Astrocyte (in vitro differentiated cells and primary cell): Measurements from ENCODE around the gene PTPN1. TPM values are rescaled to one million over a fixed set of nuclear protein-coding genes. Genes with fewer than 3 reads are reported as not detected.

Source experiments
- DNase-seq: peaks from one replicate; pipeline ENCODE4 v3.0.0-alpha.2; 2010; ENCODE audit warnings: low read depth
- FAIRE-seq: peaks from 2 replicates; lab custom pipeline; 2011; peaks lifted over from hg19 to GRCh38; lab: Jason Lieb, UNC
- H2AFZ ChIP-seq: 2 replicates; pipeline ENCODE4 v1.6.0; 2012; ENCODE audit warnings: low read depth, low read length, inconsistent platforms
- H3K27ac ChIP-seq: 2 replicates; pipeline ENCODE4 v1.5.1; 2011; ENCODE audit warnings: low read depth, low read length, inconsistent platforms
- H3K27me3 ChIP-seq: 2 replicates; pipeline ENCODE4 v1.6.0; 2011; ENCODE audit warnings: low read length, inconsistent platforms; ENCODE audit not compliant: insufficient read depth
- H3K36me3 ChIP-seq: 2 replicates; pipeline ENCODE4 v1.5.1; 2011; ENCODE audit warnings: low read length, inconsistent platforms; ENCODE audit not compliant: insufficient read depth
- H3K4me1 ChIP-seq: 2 replicates; pipeline ENCODE4 v1.5.1; 2011; ENCODE audit warnings: low read length, inconsistent platforms; ENCODE audit not compliant: insufficient read depth
- H3K4me2 ChIP-seq: 2 replicates; pipeline ENCODE4 v1.6.0; 2012; ENCODE audit warnings: low read length, inconsistent platforms
- H3K4me3 ChIP-seq: 2 replicates; pipeline ENCODE4 v1.5.1; 2011; ENCODE audit warnings: low read depth, mild to moderate bottlenecking, low read length, inconsistent platforms; ENCODE audit not compliant: insufficient read depth
- H3K79me2 ChIP-seq: 2 replicates; pipeline ENCODE4 v1.6.0; 2012; ENCODE audit warnings: mild to moderate bottlenecking, low read length, inconsistent platforms; ENCODE audit not compliant: insufficient read depth
- H3K9ac ChIP-seq: 2 replicates; pipeline ENCODE4 v1.6.0; 2012; ENCODE audit warnings: mild to moderate bottlenecking, low read length, inconsistent platforms
- H3K9me3 ChIP-seq: 2 replicates; pipeline ENCODE4 v1.5.1; 2012; ENCODE audit warnings: low read depth, mild to moderate bottlenecking, low read length, inconsistent platforms; ENCODE audit not compliant: insufficient read depth
- H4K20me1 ChIP-seq: 2 replicates; pipeline ENCODE4 v1.6.0; 2012; ENCODE audit warnings: low read length, inconsistent platforms; ENCODE audit not compliant: insufficient read depth
- H3K27ac Mint-ChIP-seq: one replicate; pipeline ENCODE4 v1.8.0; 2021; ENCODE audit warnings: mild to moderate bottlenecking, mixed read lengths; ENCODE audit not compliant: unreplicated experiment
- H3K27me3 Mint-ChIP-seq: one replicate; pipeline ENCODE4 v1.8.0; 2021; ENCODE audit warnings: low read depth, mixed read lengths; ENCODE audit not compliant: unreplicated experiment
- H3K36me3 Mint-ChIP-seq: one replicate; pipeline ENCODE4 v1.8.0; 2021; ENCODE audit warnings: low read depth, mixed read lengths; ENCODE audit not compliant: unreplicated experiment
- H3K4me1 Mint-ChIP-seq: one replicate; pipeline ENCODE4 v1.8.0; 2021; ENCODE audit warnings: low read depth, mixed read lengths; ENCODE audit not compliant: unreplicated experiment
- H3K4me3 Mint-ChIP-seq: one replicate; pipeline ENCODE4 v1.8.0; 2021; ENCODE audit warnings: mild to moderate bottlenecking, moderate library complexity, mixed read lengths; ENCODE audit not compliant: unreplicated experiment
- H3K9me3 Mint-ChIP-seq: one replicate; pipeline ENCODE4 v1.8.0; 2021; ENCODE audit warnings: mild to moderate bottlenecking, mixed read lengths; ENCODE audit not compliant: unreplicated experiment
- EZH2 ChIP-seq: IDR thresholded peaks from 2 replicates; pipeline ENCODE4 v1.6.1; 2012; ENCODE audit warnings: mild to moderate bottlenecking, low read length, inconsistent platforms; ENCODE audit not compliant: insufficient read depth
- total RNA-seq: library from RNA; stranded (reverse); gene quantifications from 2 replicates; pipeline ENCODE4 v1.2.1, GENCODE V29; 2021
- TF ChIP-seq, protein P1 (sequence below): IDR thresholded peaks from 2 replicates; pipeline ENCODE4 v1.5.1; 2011; ENCODE audit warnings: low read depth, mild to moderate bottlenecking, inconsistent platforms, low read length, moderate library complexity; ENCODE audit not compliant: insufficient read depth

Gene PTPN1
- total RNA-seq, 1 donor from 2014 or later: 64.9 TPM

DNA sequence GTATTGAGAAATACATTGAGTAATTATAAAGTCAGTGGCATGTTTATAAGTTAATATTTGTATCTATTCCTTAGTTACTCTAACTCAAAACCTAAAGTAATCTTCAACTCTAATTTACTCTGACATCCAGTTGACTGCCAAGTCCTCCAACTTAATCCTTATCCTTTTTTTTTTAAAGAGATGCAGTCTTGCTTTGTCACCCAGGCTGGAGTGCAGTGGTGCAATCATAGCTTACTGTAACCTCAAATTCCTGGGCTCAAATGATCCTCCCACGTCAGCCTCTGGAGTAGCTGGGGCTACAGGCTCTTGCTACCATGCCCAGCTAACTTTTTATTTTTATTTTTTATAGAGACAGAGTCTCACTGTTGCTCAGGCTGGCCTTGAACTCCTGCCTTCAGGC lies 24.4 kb downstream of the PTPN1 start:
- FAIRE-seq (no peak), DNase-seq (peak; percentile 87)
- Histone ChIP-seq H3K4me1 (peaks cover 30% of the 10 kb centered on the region), H3K79me2 (peaks cover 100% of the 10 kb centered on the region), H2AFZ (no peak overlapping the region), H3K27ac (peak overlapping the region; percentile 36), H3K36me3 (no peaks in the 10 kb centered on the region), H3K4me2 (peak overlapping the region; percentile 11), H3K9ac (no peak overlapping the region), H3K4me3 (no peak overlapping the region), H3K9me3 (no peaks in the 10 kb centered on the region), H3K27me3 (no peaks in the 10 kb centered on the region), H4K20me1 (peaks cover 57% of the 10 kb centered on the region)
- H3K27ac Mint-ChIP-seq: peak overlapping the region; percentile 75
- H3K4me3 Mint-ChIP-seq: no peak overlapping the region
- no peaks in the 10 kb centered on the region for H3K27me3 Mint-ChIP-seq
- H3K4me1 Mint-ChIP-seq: peaks cover 39% of the 10 kb centered on the region
- no peaks in the 10 kb centered on the region for H3K36me3 Mint-ChIP-seq
- H3K9me3 Mint-ChIP-seq: no peaks in the 10 kb centered on the region
- TF ChIP-seq, protein P1, sequence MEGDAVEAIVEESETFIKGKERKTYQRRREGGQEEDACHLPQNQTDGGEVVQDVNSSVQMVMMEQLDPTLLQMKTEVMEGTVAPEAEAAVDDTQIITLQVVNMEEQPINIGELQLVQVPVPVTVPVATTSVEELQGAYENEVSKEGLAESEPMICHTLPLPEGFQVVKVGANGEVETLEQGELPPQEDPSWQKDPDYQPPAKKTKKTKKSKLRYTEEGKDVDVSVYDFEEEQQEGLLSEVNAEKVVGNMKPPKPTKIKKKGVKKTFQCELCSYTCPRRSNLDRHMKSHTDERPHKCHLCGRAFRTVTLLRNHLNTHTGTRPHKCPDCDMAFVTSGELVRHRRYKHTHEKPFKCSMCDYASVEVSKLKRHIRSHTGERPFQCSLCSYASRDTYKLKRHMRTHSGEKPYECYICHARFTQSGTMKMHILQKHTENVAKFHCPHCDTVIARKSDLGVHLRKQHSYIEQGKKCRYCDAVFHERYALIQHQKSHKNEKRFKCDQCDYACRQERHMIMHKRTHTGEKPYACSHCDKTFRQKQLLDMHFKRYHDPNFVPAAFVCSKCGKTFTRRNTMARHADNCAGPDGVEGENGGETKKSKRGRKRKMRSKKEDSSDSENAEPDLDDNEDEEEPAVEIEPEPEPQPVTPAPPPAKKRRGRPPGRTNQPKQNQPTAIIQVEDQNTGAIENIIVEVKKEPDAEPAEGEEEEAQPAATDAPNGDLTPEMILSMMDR: no peak
- TF ChIP-seq EZH2: no peak

- Mint-ChIP-seq H3K36me3 (no peaks in the 10 kb centered on the region), H3K4me1 (peaks cover 39% of the 10 kb centered on the region), H3K9me3 (no peaks in the 10 kb centered on the region), H3K27ac (peak overlapping the region; percentile 56), H3K27me3 (no peaks in the 10 kb centered on the region), H3K4me3 (peak overlapping the region; percentile 4)
- Histone ChIP-seq H3K9ac (no peak overlapping the region), H3K4me2 (peak overlapping the region; percentile 11), H3K27ac (peak overlapping the region; percentile 36), H3K4me3 (no peak overlapping the region), H3K36me3 (no peaks in the 10 kb centered on the region), H3K4me1 (peaks cover 31% of the 10 kb centered on the region), H2AFZ (no peak overlapping the region), H3K9me3 (no peaks in the 10 kb centered on the region), H4K20me1 (peaks cover 52% of the 10 kb centered on the region), H3K27me3 (no peaks in the 10 kb centered on the region), H3K79me2 (peaks cover 97% of the 10 kb centered on the region)
- DNase-seq (no peak), FAIRE-seq (no peak)
- TF ChIP-seq EZH2: no peak
- TF ChIP-seq, protein P1: no peak
Observed at GRCh38 chr20:50535162-50535561, 25.0 kb downstream of the PTPN1 start.

- DNase-seq: peak; percentile 38
- H3K4me2 ChIP-seq: no peak overlapping the region
- no peak for FAIRE-seq
- no peaks in the 10 kb centered on the region for H3K9me3 ChIP-seq
- Mint-ChIP-seq H3K27ac (peak overlapping the region; percentile 16), H3K4me3 (no peak overlapping the region), H3K36me3 (peaks cover 1% of the 10 kb centered on the region), H3K9me3 (no peaks in the 10 kb centered on the region), H3K4me1 (peaks cover 50% of the 10 kb centered on the region), H3K27me3 (no peaks in the 10 kb centered on the region)
- no peak overlapping the region for H3K9ac ChIP-seq
- TF ChIP-seq, protein P1: no peak
- no peak for TF ChIP-seq EZH2
- H2AFZ ChIP-seq: no peak overlapping the region
- H3K27me3 ChIP-seq: no peaks in the 10 kb centered on the region
- H3K36me3 ChIP-seq: no peaks in the 10 kb centered on the region
- H3K79me2 ChIP-seq: peaks cover 90% of the 10 kb centered on the region
- H3K27ac ChIP-seq: no peak overlapping the region
- H3K4me3 ChIP-seq: no peak overlapping the region
- peaks cover 41% of the 10 kb centered on the region for H3K4me1 ChIP-seq
- H4K20me1 ChIP-seq: peaks cover 42% of the 10 kb centered on the region
Observed at GRCh38 chr20:50536333-50536732, 26.1 kb downstream of the PTPN1 start.
